A673 (cell line): ENCODE data around the gene TMEM212. TPM values are rescaled to one million over a fixed set of nuclear protein-coding genes. Genes with fewer than 3 reads are reported as not detected.

ENCODE experiments used
- BruUV-seq: library from RNA; stranded (reverse); fragments of 400-500 nt; replicated peaks from 2 replicates; lab custom pipeline; 2021; lab: Mats Ljungman, UMichigan
- CTCF ChIA-PET: fragments of 300-600 bp; sonication (Branson Sonifier 250); formaldehyde crosslinking; loops from one replicate; lab custom pipeline; 2022; ENCODE audit warnings: antibody characterized with exemption; lab: Charles Lee
- POLR2A ChIA-PET: fragments of 300-600 bp; sonication (Branson Sonifier 250); formaldehyde crosslinking; loops from one replicate; lab custom pipeline; 2022; ENCODE audit warnings: antibody characterized with exemption; ENCODE audit not compliant: low non-redundant PET; lab: Charles Lee
- DNase-seq: peaks from one replicate; pipeline ENCODE4 v3.0.0-alpha.2; 2015; ENCODE audit warnings: low spot score
- H3K27ac ChIP-seq: fragments of 200-600 bp; sonication (generic); 2 replicates; pipeline ENCODE4 v1.5.1; 2016; ENCODE audit warnings: mixed run types, low read depth, mild to moderate bottlenecking, mixed read lengths, antibody characterized with exemption, low read length; ENCODE audit not compliant: poor library complexity, severe bottlenecking
- H3K27me3 ChIP-seq: fragments of 200-600 bp; sonication (generic); replicated peaks from 2 replicates; pipeline ENCODE4 v1.6.1; 2017; ENCODE audit warnings: mixed run types, low read depth, mild to moderate bottlenecking, mixed read lengths, antibody characterized with exemption, low read length; ENCODE audit not compliant: insufficient read depth, poor library complexity
- H3K36me3 ChIP-seq: fragments of 200-600 bp; sonication (generic); 2 replicates; pipeline ENCODE4 v1.6.1; 2016; ENCODE audit warnings: mixed run types, mild to moderate bottlenecking, mixed read lengths, antibody characterized with exemption, low read length; ENCODE audit not compliant: insufficient read depth, poor library complexity, severe bottlenecking
- H3K4me1 ChIP-seq: fragments of 200-600 bp; sonication (generic); 2 replicates; pipeline ENCODE4 v1.6.1; 2017; ENCODE audit warnings: mixed run types, mild to moderate bottlenecking, mixed read lengths, antibody characterized with exemption, low read length; ENCODE audit not compliant: insufficient read depth, poor library complexity, severe bottlenecking
- H3K4me3 ChIP-seq: fragments of 200-600 bp; sonication (generic); 2 replicates; pipeline ENCODE4 v1.5.1; 2016; ENCODE audit warnings: low read depth, mixed run types, mild to moderate bottlenecking, mixed read lengths, low read length; ENCODE audit not compliant: poor library complexity, severe bottlenecking
- H3K9me3 ChIP-seq: fragments of 200-600 bp; sonication (generic); 2 replicates; pipeline ENCODE4 v1.6.1; 2016; ENCODE audit warnings: mixed run types, low read depth, mild to moderate bottlenecking, mixed read lengths, antibody characterized with exemption, low read length; ENCODE audit not compliant: poor library complexity, severe bottlenecking
- CTCF ChIP-seq: fragments of 300-800, 200-600 bp; sonication (generic); conservative IDR thresholded peaks from 2 replicates; pipeline ENCODE4 v1.5.1; 2017; ENCODE audit warnings: low read depth, mild to moderate bottlenecking, antibody characterized with exemption, low read length, moderate library complexity, mixed read lengths
- EZH2 ChIP-seq: fragments of 200-600 bp; sonication (generic); IDR thresholded peaks from 2 replicates; pipeline ENCODE4 v1.6.1; 2017; ENCODE audit warnings: borderline replicate concordance, low read depth, mild to moderate bottlenecking, mixed read lengths, antibody characterized with exemption, low read length; ENCODE audit not compliant: poor library complexity, severe bottlenecking
- intact Hi-C: fragments of 100-400 bp; cut with micrococcal nuclease; formaldehyde crosslinking; loops from one replicate; pipeline ENCODE4 v1.10.0; 2022; ENCODE audit not compliant: unreplicated experiment
- total RNA-seq: library from RNA; stranded (reverse); gene quantifications from 2 replicates; pipeline ENCODE4 v1.2.3, GENCODE V29; 2021

Gene TMEM212
- total RNA-seq, 1 experiment from 2014 or later, result not detected

- no peak for TF ChIP-seq EZH2
- TF ChIP-seq CTCF, result no peak
- H3K27ac ChIP-seq, result no peak overlapping the region
- no peak for DNase-seq
Measured at GRCh38 chr3:171838218-171838720, 4.9 kb upstream of the TMEM212 start.

GRCh38 chr3:171839270-171839669, 3.9 kb upstream of the TMEM212 start:
- no peaks in the 10 kb centered on the region for H3K4me1 ChIP-seq
- CTCF ChIA-PET, result no interaction called here
- H3K36me3 ChIP-seq, result no peaks in the 10 kb centered on the region
- POLR2A ChIA-PET, result no interaction called here
- TF ChIP-seq EZH2, result no peak
- no peak for TF ChIP-seq CTCF
- no TSS peak for BruUV-seq
- H3K27ac ChIP-seq, result no peak overlapping the region
- no peak for DNase-seq
- no peaks in the 10 kb centered on the region for H3K9me3 ChIP-seq
- intact Hi-C loops, result no loop called here
- no peak overlapping the region for H3K4me3 ChIP-seq
- H3K27me3 ChIP-seq, result no peaks in the 10 kb centered on the region

More at GRCh38 chr3:171838218-171838720, 4.9 kb upstream of the TMEM212 start:
- Histone ChIP-seq H3K36me3 (no peaks in the 10 kb centered on the region), H3K4me3 (no peak overlapping the region), H3K9me3 (no peaks in the 10 kb centered on the region), H3K4me1 (no peaks in the 10 kb centered on the region), H3K27me3 (no peaks in the 10 kb centered on the region)
- intact Hi-C loops, result no loop called here
- ChIA-PET CTCF (no interaction called here), POLR2A (no interaction called here)
- no TSS peak for BruUV-seq

GRCh38 chr3:171840445-171840810, 2.7 kb upstream of the TMEM212 start:
- TF ChIP-seq EZH2 (no peak), CTCF (no peak)
- no peaks in the 10 kb centered on the region for H3K27me3 ChIP-seq
- H3K4me3 ChIP-seq, result no peak overlapping the region
- no peaks in the 10 kb centered on the region for H3K36me3 ChIP-seq
- no peaks in the 10 kb centered on the region for H3K4me1 ChIP-seq
- no peaks in the 10 kb centered on the region for H3K9me3 ChIP-seq
- H3K27ac ChIP-seq, result no peak overlapping the region
- no peak for DNase-seq
- ChIA-PET CTCF (no interaction called here), POLR2A (no interaction called here)
- no TSS peak for BruUV-seq
- intact Hi-C loops, result no loop called here
